RWPE1 (cell line): ENCODE measurements around the gene C19orf47.
"Not testable (repeated sequence)": the region's sequence is repeated elsewhere in the genome, so short reads cannot be mapped to it uniquely, and the experiment has no call there.

Experiments used
- CTCF ChIA-PET: fragments of 350-600 bp; sonication (Branson Sonifier 250); formaldehyde crosslinking; extraction: SDS; loops from one replicate; lab custom pipeline; 2021; lab: Yijun Ruan, JAX
- POLR2A ChIA-PET: fragments of 400-600 bp; formaldehyde crosslinking; extraction: SDS; loops from one replicate; lab custom pipeline; 2020; ENCODE audit warnings: antibody characterized with exemption; ENCODE audit not compliant: low non-redundant PET; lab: Yijun Ruan, JAX
- DNase-seq: peaks from one replicate; pipeline ENCODE4 v3.0.0; 2012; ENCODE audit warnings: low spot score
- H3K27ac ChIP-seq: fragments of 450-650 bp; 2 replicates; pipeline ENCODE4 v1.5.1; 2017
- TF ChIP-seq, protein P1 (sequence below): fragments of 450-650 bp; conservative IDR thresholded peaks from 2 replicates; pipeline ENCODE4 v1.5.1; 2017; ENCODE audit warnings: low read depth, mild to moderate bottlenecking

Gene C19orf47

DNA sequence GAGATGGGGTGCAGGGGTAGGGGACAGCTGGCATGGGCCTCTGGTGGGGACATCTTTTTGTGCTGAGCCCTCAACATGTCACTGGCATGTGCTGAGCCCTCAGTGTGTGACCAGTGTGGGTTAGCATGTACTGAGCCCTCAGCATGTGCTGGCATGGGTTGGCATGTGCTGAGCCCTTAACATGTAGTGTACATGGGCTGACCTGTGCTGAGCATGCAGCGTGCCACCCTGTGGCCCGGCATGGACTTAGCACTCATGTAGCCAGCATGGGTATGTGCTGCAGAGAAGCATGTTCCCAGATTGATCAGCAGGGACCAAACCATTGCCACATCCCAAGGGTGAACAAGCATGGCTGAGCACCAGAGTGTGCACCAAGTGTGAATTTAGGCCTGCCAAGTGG is 30.3 kb upstream of the C19orf47 start:
- DNase-seq = no peak
- H3K27ac ChIP-seq = peak overlapping the region; percentile 42
- ChIA-PET CTCF (interaction anchor here (0.6 kb wide), 1 partner anchor 140 kb away, joined by 3 read pairs; no protein-coding TSS in a partner anchor), POLR2A (no interaction called here)
- TF ChIP-seq, protein P1, sequence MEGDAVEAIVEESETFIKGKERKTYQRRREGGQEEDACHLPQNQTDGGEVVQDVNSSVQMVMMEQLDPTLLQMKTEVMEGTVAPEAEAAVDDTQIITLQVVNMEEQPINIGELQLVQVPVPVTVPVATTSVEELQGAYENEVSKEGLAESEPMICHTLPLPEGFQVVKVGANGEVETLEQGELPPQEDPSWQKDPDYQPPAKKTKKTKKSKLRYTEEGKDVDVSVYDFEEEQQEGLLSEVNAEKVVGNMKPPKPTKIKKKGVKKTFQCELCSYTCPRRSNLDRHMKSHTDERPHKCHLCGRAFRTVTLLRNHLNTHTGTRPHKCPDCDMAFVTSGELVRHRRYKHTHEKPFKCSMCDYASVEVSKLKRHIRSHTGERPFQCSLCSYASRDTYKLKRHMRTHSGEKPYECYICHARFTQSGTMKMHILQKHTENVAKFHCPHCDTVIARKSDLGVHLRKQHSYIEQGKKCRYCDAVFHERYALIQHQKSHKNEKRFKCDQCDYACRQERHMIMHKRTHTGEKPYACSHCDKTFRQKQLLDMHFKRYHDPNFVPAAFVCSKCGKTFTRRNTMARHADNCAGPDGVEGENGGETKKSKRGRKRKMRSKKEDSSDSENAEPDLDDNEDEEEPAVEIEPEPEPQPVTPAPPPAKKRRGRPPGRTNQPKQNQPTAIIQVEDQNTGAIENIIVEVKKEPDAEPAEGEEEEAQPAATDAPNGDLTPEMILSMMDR = no peak

DNA sequence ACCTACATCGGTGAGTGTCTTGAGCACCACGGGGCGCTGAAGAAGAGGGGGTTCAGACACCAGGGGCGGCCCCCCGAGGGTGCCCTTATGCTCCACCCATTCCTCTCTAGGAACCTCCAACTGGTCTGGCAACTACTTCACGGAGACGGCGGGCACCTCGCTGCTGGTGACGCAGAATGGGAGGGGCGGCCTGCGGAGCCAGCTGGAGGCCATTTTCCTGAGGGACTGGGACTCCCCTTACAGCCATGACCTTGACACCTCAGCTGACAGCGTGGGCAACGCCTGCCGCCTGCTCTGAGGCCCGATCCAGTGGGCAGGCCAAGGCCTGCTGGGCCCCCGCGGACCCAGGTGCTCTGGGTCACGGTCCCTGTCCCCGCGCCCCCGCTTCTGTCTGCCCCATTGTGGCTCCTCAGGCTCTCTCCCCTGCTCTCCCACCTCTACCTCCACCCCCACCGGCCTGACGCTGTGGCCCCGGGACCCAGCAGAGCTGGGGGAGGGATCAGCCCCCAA is 29.7 kb upstream of the C19orf47 start:
- no peak for DNase-seq
- H3K27ac ChIP-seq = peak overlapping the region; percentile 42
- TF ChIP-seq, protein P1 = no peak
- ChIA-PET POLR2A (no interaction called here), CTCF (interaction anchor here (0.6 kb wide), 1 partner anchor 140 kb away, joined by 3 read pairs; no protein-coding TSS in a partner anchor)

DNA sequence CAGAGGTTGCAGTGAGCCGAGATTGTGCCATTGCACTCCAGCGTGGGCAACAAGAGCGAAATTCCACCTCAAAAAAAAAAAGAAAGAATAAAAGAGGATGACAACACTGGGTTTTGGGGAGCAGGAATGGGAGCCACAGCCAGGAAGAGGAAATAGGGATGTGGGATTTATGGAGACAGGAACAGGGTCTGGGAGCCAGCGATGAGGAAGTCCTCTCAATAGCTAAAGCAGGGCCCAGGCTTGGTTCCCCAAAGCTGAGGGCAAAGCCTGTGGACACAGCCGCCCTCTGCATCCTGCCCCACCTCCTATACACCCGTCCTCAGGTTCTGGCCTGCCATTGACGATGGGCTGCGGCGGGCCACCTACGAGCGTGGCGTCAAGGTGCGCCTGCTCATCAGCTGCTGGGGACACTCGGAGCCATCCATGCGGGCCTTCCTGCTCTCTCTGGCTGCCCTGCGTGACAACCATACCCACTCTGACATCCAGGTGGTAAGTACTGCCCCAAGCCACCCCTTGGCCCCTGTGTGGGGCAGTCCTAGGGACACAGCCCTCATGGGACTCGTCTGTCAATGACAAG is 28.2 kb upstream of the C19orf47 start:
- no peak for DNase-seq
- ChIA-PET CTCF (no interaction called here), POLR2A (no interaction called here)
- no peak overlapping the region for H3K27ac ChIP-seq
- TF ChIP-seq, protein P1 = no peak

DNA sequence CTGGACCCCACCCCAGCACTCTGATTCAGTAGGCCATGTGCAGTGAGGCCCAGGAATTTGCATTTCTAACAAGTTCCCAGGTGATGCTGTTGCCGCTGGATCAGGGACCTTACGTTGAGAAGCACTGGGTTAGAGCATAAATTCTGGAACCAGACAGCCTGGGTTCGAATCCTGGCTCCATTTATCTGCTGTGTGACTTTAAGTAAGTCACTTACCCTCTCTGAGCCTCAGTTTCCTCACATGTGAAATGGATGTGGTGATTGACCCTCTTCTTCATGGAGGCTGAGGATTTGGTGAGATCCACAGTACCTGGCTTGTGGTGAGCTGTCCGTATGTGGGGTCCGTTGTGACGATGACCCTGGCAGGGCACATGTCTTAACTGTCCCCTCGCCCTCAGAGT is 25.9 kb upstream of the C19orf47 start:
- ChIA-PET CTCF (interaction anchor here (0.6 kb wide), 1 partner anchor 11 kb away, joined by 6 read pairs; no protein-coding TSS in a partner anchor), POLR2A (no interaction called here)
- TF ChIP-seq, protein P1 = no peak

DNA sequence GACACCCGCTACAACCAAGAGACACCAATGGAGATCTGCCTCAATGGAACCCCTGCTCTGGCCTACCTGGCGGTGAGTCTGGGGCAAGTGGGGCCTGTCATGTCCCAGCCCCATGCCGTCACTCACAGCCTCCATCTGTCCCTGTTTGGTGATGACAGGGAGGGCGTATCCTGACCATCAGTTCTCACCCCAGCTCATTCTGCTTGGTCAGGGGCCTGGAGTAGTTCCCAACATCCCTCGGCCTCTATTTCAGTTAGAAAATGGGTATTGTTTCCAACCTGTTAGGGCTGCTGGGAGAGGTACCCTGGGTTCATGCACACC is 23.6 kb upstream of the C19orf47 start:
- CTCF ChIA-PET = interaction anchor here (0.6 kb wide), 1 partner anchor 222 kb away, joined by 3 read pairs; no protein-coding TSS in a partner anchor
- DNase-seq = no peak
- TF ChIP-seq, protein P1 = no peak
- no peak overlapping the region for H3K27ac ChIP-seq
- POLR2A ChIA-PET = no interaction called here

More for the DNA sequence above, 25.9 kb upstream of the C19orf47 start:
- no peak overlapping the region for H3K27ac ChIP-seq
- DNase-seq = no peak

DNA sequence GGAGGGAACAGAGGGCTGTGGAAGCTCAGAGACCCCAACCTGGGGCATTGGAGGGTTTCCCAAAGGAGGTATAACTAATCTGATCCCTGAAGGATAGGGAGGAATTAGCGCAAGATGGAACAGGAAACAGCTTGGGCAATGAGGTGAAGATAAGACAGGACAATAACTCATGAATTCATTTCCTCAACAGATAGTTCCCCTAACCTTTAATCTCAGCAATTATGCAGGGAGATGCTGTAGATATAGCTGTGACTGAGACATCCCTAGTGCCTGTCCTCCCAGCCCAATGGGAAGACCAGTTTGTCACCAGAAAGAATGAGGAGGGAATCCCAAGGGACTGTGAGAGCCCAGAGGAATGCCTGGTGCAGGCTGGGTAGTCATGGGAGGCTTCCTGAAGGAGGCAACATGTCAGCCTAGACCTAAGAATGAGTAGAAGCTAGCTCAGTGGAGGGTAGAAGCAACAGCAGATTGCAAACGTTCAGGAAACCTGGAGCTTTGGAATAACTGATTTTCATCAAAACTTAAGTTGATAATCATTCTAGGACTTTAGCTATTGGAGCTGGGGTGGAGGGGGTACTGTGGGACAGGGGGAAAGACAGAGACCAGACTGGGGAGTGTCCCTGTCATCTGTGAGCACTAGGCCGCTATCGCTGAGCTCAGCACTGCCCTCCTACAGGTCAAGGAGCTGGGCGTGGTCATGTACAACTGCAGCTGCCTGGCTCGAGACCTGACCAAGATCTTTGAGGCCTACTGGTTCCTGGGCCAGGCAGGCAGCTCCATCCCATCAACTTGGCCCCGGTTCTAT is 23.0 kb upstream of the C19orf47 start:
- ChIA-PET CTCF (interaction anchor here (0.6 kb wide), 1 partner anchor 223 kb away, joined by 3 read pairs; no protein-coding TSS in a partner anchor), POLR2A (no interaction called here)
- peak overlapping the region; percentile 6; the same call in 1 of the 2 replicates for H3K27ac ChIP-seq
- no peak for DNase-seq
- TF ChIP-seq, protein P1 = no peak

DNA sequence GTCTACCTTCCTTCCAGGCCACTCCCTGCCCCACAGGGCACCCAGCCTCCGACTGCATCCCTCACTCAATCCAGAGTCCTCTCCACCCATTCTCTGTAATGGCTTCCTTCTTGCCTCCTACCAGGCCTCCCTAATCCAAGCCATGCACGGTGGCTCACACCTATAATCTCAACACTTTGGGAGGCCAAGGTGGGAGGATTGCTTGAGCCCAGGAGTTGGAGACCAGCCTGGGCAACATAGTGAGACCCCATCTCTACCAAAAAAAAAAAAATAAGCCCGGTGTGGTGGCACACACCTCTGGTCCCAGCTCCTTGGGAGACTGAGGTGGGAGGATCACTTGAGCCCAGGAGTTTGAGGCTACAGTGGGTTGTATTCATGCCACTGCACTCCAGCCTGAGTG is 22.1 kb upstream of the C19orf47 start:
- CTCF ChIA-PET, H3K27ac ChIP-seq, DNase-seq, POLR2A ChIA-PET: not testable (repeated sequence)
